ENCODE results near the gene PAX5. TPM values are rescaled to one million over a fixed set of nuclear protein-coding genes. Genes with fewer than 3 reads are reported as not detected.

PAX5 gene
- total RNA-seq, 2 experiments from 2014 or later = 62.5 to 141 TPM

DNA sequence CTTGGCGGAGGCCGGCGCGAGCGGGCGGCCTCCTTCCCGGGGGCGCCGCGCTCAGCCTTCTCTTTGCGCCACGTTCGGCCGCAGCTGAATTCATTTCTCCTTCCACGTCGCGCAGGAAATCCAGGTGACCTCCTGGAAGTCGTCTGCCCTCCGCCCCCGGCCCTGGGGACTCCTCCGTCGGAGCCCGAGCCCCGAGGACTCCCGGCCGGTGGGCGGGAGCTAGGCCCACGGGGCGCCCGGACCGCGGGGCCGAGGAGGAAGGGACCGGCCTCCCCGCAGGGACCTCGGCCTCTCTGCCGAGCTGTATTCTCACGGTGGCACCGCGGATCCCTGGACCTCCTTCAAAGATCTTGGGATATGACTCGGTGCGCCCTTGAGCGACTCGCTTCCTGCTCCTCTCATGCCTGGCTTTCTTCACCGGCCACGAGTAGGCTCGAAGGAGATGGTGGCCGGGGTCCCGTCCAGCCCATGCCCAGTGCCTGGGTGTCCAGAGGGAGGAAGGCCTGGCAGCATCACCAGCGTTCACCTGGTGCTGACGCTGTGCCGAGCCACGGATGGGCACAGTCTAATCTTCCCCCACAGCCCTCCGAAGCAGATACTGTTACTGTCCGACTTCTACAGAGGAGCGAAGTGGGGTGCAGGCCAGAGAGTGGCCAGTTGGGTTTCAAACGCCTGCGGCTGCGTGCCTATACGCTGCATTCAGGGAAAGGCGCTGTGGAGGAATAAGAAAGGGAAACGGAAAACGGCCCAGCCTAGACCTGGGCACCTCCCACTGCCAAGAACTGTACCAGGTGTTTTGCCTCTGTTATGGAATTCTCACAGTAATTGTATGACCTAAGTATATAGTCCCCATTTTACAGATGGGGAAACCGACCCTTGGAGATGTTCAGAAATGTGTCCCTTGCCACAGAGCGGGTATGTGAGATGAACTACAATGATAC lies 47.3 kb downstream of the PAX5 start:
- Histone ChIP-seq H3K36me3 (ENCODE audit: insufficient read depth, low read length) (peaks cover 84% of the 10 kb centered on the region), H3K79me2 (ENCODE audit: insufficient read depth, low read depth, low read length) (peaks cover 53% of the 10 kb centered on the region; the same call in 1 of the 2 replicates), H3K9me3 (ENCODE audit: low read length) (0 out of 2 replicates have a peak, but pooled peaks cover 4% of the 10 kb centered on the region), H4K20me1 (ENCODE audit: insufficient read depth, low read length) (peaks cover 5% of the 10 kb centered on the region; the same call in 1 of the 2 replicates), H3K4me1 (ENCODE audit: insufficient read depth, low read length, poor library complexity, severe bottlenecking) (peaks cover 19% of the 10 kb centered on the region), H2AFZ (ENCODE audit: low read length) (no peak overlapping the region), H3K27ac (ENCODE audit: low read depth, low read length, poor library complexity, severe bottlenecking) (no peak overlapping the region), H3K4me3 (ENCODE audit: low read depth, low read length, poor library complexity, severe bottlenecking) (no peak overlapping the region), H3K4me2 (ENCODE audit: low read length) (no peak overlapping the region), H3K9me2 (ENCODE audit: insufficient read depth, low read length) (no peaks in the 10 kb centered on the region)
- ChIA-PET POLR2A (no interaction called here), CTCF (ENCODE audit: unreplicated experiment) (no interaction called here)
- BruUV-seq (replicated peaks) = no TSS peak
- intact Hi-C loops (cut with micrococcal nuclease; ENCODE audit: unreplicated experiment) = no loop called here
- no peak for DNase-seq (ENCODE audit: low spot score)
- TF ChIP-seq EZH2phosphoT487 (IDR thresholded peaks at IDR 0.05; ENCODE audit: borderline replicate concordance, low read depth, low read length) = no peak
- no peak for TF ChIP-seq CTCF (conservative IDR thresholded peaks at IDR 0.05; ENCODE audit: low read length)

GRCh38 chr9:36985769-36986467 lies 48.1 kb downstream of the PAX5 start:
- H3K4me1 ChIP-seq (ENCODE audit: insufficient read depth, low read length, poor library complexity, severe bottlenecking) = peaks cover 26% of the 10 kb centered on the region
- BruUV-seq (replicated peaks) = no TSS peak
- H4K20me1 ChIP-seq (ENCODE audit: insufficient read depth, low read length) = peaks cover 5% of the 10 kb centered on the region; the same call in 1 of the 2 replicates
- TF ChIP-seq EZH2phosphoT487 (IDR thresholded peaks at IDR 0.05; ENCODE audit: borderline replicate concordance, low read depth, low read length) (no peak), CTCF (conservative IDR thresholded peaks at IDR 0.05; ENCODE audit: low read length) (no peak)
- CTCF ChIA-PET (ENCODE audit: unreplicated experiment) = no interaction called here
- H3K36me3 ChIP-seq (ENCODE audit: insufficient read depth, low read length) = peaks cover 84% of the 10 kb centered on the region
- H3K27ac ChIP-seq (ENCODE audit: low read depth, low read length, poor library complexity, severe bottlenecking) = no peak overlapping the region
- H3K79me2 ChIP-seq (ENCODE audit: insufficient read depth, low read depth, low read length) = peaks cover 53% of the 10 kb centered on the region; the same call in 1 of the 2 replicates
- DNase-seq (ENCODE audit: low spot score) = no peak
- no peak overlapping the region for H2AFZ ChIP-seq (ENCODE audit: low read length)
- no peak overlapping the region for H3K4me2 ChIP-seq (ENCODE audit: low read length)
- H3K9me3 ChIP-seq (ENCODE audit: low read length) = no peaks in the 10 kb centered on the region
- intact Hi-C loops (cut with micrococcal nuclease; ENCODE audit: unreplicated experiment) = no loop called here
- no peak overlapping the region for H3K4me3 ChIP-seq (ENCODE audit: low read depth, low read length, poor library complexity, severe bottlenecking)
- POLR2A ChIA-PET = no interaction called here
- no peaks in the 10 kb centered on the region for H3K9me2 ChIP-seq (ENCODE audit: insufficient read depth, low read length)
